DMS79 treated with DMSO at 0.1 percent for 48 hours (cell line): Measurements from ENCODE around the gene TMIE.

ENCODE experiments used
- DNase-seq: peaks from one replicate; lab custom pipeline; 2025; lab: John Stamatoyannopoulos, UW

The TMIE gene

GRCh38 chr3:46708401-46709156, 7.4 kb downstream of the TMIE start:
- no peak for DNase-seq

- DNase-seq = no peak
Observed at GRCh38 chr3:46709157-46709654, 8.0 kb downstream of the TMIE start.

GRCh38 chr3:46709721-46710120, 8.5 kb downstream of the TMIE start:
- DNase-seq = no peak

- DNase-seq = no peak
Observed at GRCh38 chr3:46710229-46710628, 9.0 kb downstream of the TMIE start.

GRCh38 chr3:46710671-46711295, 9.6 kb downstream of the TMIE start:
- no peak for DNase-seq

GRCh38 chr3:46711305-46711704, 10.1 kb downstream of the TMIE start:
- DNase-seq = no peak

- no peak for DNase-seq
Observed at GRCh38 chr3:46711760-46712159, 10.6 kb downstream of the TMIE start.

GRCh38 chr3:46712191-46713049, 11.2 kb downstream of the TMIE start:
- DNase-seq = no peak

- no peak for DNase-seq
Observed at GRCh38 chr3:46713050-46713897, 12.1 kb downstream of the TMIE start.

- peak; percentile 6 for DNase-seq
Observed at GRCh38 chr3:46713898-46714552, 12.8 kb downstream of the TMIE start.

- DNase-seq = no peak
Observed at GRCh38 chr3:46714728-46715506, 13.7 kb downstream of the TMIE start.

GRCh38 chr3:46715507-46716175, 14.4 kb downstream of the TMIE start:
- DNase-seq = no peak

- DNase-seq = no peak
Observed at GRCh38 chr3:46716461-46717441, 15.6 kb downstream of the TMIE start.

- DNase-seq = no peak
Observed at GRCh38 chr3:46717447-46718231, 16.4 kb downstream of the TMIE start, which contains the start of gene PRSS50. Gene PRSS50 (minus strand): TSS chr3:46717869. CDS start chr3:46717824, 45 bp downstream.

- no peak for DNase-seq
Observed at GRCh38 chr3:46719044-46719565, 17.9 kb downstream of the TMIE start.

GRCh38 chr3:46719735-46720271, 18.6 kb downstream of the TMIE start:
- DNase-seq = no peak

- DNase-seq = no peak
Observed at GRCh38 chr3:46721009-46721408, 19.8 kb downstream of the TMIE start.
